WI38 (cell line): ENCODE results near the gene RUSC2.
"Not testable (repeated sequence)": the region's sequence is repeated elsewhere in the genome, so short reads cannot be mapped to it uniquely, and the experiment has no call there.

Source experiments
- H3K4me3 ChIP-seq: 2 replicates; pipeline ENCODE4 v1.5.1; 2011; ENCODE audit warnings: low read depth, mild to moderate bottlenecking, control low read depth, low read length
- TF ChIP-seq, protein P1 (sequence below): IDR thresholded peaks from 2 replicates; pipeline ENCODE4 v1.5.1; 2012; ENCODE audit warnings: low read depth, mild to moderate bottlenecking, control low read depth, low read length

The RUSC2 gene

DNA sequence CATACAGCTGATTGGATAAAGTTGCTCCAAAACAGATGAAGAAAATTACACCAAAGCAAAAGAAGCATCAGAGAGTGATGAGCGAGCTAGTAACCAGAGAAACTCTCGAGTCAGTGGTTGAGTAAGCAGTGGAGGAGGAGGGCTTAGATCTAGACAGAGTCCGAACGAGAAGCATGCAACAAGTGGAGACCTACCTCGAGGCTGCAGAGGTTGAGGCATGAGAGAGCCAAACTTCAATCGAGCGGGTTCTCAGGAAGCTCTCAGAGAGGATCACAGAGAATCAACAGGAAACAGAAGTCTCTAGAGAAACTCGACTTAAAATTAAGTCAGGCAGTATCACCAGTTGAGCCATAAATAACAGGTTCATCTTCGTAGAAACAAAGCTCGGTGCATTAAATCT, 6.1 kb downstream of the RUSC2 start:
- TF ChIP-seq, protein P1, sequence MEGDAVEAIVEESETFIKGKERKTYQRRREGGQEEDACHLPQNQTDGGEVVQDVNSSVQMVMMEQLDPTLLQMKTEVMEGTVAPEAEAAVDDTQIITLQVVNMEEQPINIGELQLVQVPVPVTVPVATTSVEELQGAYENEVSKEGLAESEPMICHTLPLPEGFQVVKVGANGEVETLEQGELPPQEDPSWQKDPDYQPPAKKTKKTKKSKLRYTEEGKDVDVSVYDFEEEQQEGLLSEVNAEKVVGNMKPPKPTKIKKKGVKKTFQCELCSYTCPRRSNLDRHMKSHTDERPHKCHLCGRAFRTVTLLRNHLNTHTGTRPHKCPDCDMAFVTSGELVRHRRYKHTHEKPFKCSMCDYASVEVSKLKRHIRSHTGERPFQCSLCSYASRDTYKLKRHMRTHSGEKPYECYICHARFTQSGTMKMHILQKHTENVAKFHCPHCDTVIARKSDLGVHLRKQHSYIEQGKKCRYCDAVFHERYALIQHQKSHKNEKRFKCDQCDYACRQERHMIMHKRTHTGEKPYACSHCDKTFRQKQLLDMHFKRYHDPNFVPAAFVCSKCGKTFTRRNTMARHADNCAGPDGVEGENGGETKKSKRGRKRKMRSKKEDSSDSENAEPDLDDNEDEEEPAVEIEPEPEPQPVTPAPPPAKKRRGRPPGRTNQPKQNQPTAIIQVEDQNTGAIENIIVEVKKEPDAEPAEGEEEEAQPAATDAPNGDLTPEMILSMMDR = no peak
- no peak overlapping the region for H3K4me3 ChIP-seq

DNA sequence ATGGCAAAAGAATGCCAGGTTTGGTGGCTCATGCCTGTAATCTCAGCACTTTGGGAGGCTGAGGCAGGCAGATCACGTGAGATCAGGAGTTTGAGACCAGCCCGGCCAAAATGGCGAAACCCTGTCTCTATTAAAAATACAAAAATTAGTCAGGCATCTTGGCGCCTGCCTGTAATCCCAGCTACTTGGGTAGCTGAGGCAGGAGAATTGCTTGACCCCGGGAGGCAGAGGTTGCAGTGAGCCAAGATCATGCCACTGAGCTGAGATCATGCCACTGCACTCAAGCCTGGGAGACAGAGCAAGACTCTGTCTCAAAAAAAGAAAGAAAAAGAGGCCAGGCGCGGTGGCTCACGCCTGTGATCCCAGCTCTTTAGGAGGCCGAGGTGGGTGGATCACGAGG, 8.3 kb downstream of the RUSC2 start:
- H3K4me3 ChIP-seq = not testable (repeated sequence)

DNA sequence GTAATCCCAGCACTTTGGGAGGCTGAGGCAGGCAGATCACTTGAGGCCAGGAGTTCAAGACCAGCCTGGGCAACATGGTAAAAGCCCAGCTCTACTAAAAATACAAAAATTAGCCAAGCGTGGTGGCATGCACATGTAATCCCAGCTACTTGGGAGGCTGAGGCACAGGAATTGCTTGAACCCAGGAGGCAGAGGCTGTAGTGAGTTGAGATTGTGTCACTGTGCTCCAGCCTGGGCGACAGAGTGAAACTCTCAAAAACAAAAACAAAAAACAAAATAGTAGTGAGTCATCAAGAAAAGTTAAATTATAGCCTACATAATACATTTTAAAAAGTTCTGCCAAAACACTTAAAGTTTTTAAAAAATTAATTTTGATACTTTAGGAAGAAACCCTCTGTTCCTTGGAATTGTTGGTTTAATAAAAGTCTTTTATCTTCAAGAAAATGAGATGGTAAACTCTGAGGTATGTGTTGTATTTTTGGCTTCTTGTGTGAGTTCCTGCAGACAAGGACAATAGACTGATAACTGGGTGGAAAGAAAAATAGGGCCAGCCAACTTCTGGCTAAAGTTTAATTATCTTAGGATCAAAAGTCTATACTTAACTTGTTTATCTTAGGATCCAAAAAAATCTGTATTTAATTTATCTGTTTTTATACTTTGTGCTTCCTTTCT, 9.3 kb downstream of the RUSC2 start:
- TF ChIP-seq, protein P1 = no peak
- H3K4me3 ChIP-seq = no peak overlapping the region

DNA sequence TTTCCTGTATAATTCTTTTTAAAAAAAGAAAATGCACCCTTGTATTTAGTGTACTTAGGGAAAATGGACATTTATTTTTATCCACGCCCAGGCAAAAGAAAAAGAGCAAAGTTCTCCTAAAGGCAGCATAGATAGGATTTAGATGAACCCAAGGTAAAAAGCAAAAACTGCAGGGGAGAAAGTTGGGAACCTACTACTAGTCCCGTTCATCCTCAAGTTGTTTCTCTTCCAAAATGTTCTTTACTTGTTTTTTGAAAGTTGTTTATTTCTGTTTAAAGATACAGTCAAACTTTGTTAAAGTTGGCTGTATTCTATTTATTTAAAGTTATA, 9.8 kb downstream of the RUSC2 start:
- TF ChIP-seq, protein P1 = no peak
- H3K4me3 ChIP-seq = no peak overlapping the region

DNA sequence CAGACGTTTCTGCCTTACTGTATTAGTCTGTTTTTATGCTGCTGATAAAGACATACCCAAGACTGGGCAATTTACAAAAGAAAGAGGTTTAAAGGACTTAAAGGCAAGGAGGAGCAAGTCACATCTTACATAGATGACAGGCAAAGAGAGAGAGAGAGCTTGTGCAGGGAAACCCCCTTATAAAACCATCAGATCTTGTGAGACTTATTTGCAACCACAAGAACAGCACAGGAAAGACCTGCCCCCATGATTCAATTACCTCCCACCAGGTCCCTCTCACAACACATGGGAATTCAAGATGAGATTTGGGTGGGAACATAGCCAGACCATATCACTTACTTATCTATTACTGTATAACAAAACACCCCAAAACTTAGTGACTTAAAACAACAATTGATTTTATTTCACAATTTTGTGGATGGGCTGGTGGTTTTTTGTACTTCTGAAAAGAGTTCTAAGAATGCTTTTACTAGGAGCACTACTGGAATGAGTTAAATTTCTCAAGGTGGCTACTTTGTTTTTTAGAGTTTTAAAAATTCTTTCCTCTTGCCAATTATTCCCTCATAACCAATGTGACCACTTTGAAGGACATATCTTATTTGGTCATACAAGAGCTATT, 10.3 kb downstream of the RUSC2 start:
- TF ChIP-seq, protein P1 = no peak
- no peak overlapping the region for H3K4me3 ChIP-seq

DNA sequence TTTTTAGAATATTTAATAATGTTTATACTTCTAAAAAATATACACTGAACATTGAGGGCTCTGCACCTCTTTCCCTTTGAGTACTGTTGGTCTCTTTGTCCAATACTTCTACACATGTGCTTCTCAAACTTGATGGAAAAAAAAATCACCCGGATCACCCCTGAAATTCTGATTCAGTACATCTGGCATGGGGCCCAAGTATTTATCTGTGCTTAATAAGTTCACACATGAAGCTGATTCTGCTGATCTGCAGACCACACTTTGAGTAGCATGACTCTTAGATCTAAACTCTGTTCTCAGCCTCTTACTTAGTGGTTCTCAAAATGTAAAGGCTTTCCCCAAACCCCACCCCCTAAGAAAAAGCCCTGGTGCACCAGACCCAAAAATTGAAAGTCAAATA, 12.0 kb downstream of the RUSC2 start:
- H3K4me3 ChIP-seq = no peak overlapping the region
- TF ChIP-seq, protein P1 = no peak

DNA sequence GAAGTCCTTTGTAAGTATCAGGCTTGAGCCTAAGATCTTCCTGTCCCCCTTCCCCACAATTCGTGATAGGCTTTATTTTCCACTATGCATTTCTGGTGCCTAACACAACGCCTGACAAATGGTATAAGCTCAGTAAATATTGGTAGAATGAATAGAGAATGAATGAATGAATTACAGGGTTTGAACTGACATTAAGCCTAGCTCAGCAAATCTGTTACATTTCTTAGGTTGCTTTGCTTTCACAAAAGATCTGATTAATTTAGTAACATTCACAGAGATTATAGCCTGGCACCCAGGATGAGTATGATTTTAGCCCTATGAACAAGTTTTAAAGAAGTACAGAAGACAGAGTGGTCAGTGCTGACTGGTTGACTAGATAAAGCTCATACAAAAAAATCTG, 16.4 kb downstream of the RUSC2 start:
- H3K4me3 ChIP-seq = no peak overlapping the region
- TF ChIP-seq, protein P1 = no peak

DNA sequence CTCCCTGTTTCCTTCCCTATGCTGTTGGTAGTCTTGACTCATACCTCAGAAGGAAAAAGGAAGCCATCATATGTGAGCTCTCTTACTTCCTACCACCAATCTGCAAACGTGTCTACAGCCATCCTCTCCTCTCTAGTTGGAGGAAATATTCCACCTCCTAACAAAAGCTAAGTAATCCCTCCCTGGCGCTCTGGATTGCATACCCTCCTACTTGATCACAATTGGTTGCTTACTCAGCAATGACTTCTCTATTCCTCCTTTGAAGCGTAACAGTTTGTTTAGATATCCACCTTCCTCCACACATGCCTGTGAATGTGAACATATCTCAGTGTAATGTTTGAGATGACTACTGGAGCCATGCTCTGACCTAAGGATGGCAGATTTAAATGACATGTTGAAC, 18.2 kb downstream of the RUSC2 start:
- no peak overlapping the region for H3K4me3 ChIP-seq
- TF ChIP-seq, protein P1 = no peak
